Erythroblast (primary cell): ENCODE measurements around the gene KCTD16.

ENCODE experiments used
- GATA1 ChIP-seq: IDR thresholded peaks from 2 replicates; pipeline ENCODE4 v1.6.1; 2011; ENCODE audit warnings: low read depth, mild to moderate bottlenecking, control low read depth, low read length, moderate library complexity
- POLR2A ChIP-seq: IDR thresholded peaks from 2 replicates; pipeline ENCODE4 v1.6.1; 2011; ENCODE audit warnings: mild to moderate bottlenecking, low read length

- TF ChIP-seq POLR2A (no peak), GATA1 (no peak)
Measured at GRCh38 chr5:144232285-144232684, 61.6 kb downstream of the KCTD16 start.
